ENCODE data around the gene PAGE1. TPM values are rescaled to one million over a fixed set of nuclear protein-coding genes. Genes with fewer than 3 reads are reported as not detected.

Gene PAGE1
- total and polyA plus RNA-seq, 2 donors (not counting 3 experiments of a cell fraction or from before 2014, with no cell fraction given), result not detected

DNA sequence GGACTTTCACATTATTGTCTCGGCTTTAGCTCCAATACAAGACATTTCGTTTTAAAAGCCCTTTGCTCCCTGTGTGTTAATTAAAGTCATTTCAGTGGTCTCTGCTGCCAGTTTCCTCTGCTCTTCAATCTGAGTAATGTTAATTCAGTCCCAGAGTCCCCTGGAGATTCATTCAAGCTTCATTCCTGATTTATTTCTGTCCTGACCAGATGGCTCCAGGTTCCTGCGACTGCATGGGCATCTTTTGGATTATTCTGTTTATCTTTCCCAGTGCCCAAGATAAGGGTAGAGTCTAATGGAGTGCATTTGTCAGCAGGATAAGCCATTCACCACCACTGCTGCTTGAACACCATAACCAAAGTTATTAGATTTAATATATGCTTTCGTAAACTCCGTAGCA, 6.1 kb upstream of the PAGE1 start:
- ChIA-PET POLR2A (no interaction called here), CTCF (no interaction called here)
- no peaks in the 10 kb centered on the region for H3K27me3 ChIP-seq (ENCODE audit: control insufficient read depth in 2 of 2, insufficient read depth in 2 of 2, low read length in 2 of 2)
- no peaks in the 10 kb centered on the region for H3K36me3 ChIP-seq (ENCODE audit: control insufficient read depth in 2 of 2, extremely low read depth in 1 of 2, insufficient read depth in 2 of 2, low read length in 2 of 2)
- H3K27ac ChIP-seq (ENCODE audit: insufficient read depth, low read depth, low read length), result no peak overlapping the region
- H3K4me2 ChIP-seq (ENCODE audit: insufficient read depth, low read length), result no peak overlapping the region
- no TSS peak for BruUV-seq (replicated peaks)
- H2AFZ ChIP-seq (ENCODE audit: low read depth, low read length), result no peak overlapping the region
- H3K9me1 ChIP-seq (replicated peaks; ENCODE audit: control insufficient read depth, extremely low read depth, insufficient read depth, low read length), result no peaks in the 10 kb centered on the region
- H4K20me1 ChIP-seq (replicated peaks; ENCODE audit: control insufficient read depth, extremely low read depth, insufficient read depth, low read length), result no peaks in the 10 kb centered on the region
- dilution Hi-C loops (cut with MboI; ENCODE audit: extremely low pct_ligation_motif_present, low sequenced_read_pairs) (no loop called here), intact Hi-C loops (cut with micrococcal nuclease) (no loop called here)
- H3K4me3 ChIP-seq (replicated peaks in 1 of 3; ENCODE audit: insufficient read depth in 1 of 3, low read depth in 1 of 3, low read length in 3 of 3), result no peak overlapping the region
- FAIRE-seq (no peak), DNase-seq (ENCODE audit: low read depth, low spot score) (no peak)
- TF ChIP-seq MYC (IDR thresholded peaks at IDR 0.05; ENCODE audit: low read depth, low read length) (no peak), EZH2 (IDR thresholded peaks at IDR 0.05; ENCODE audit: borderline replicate concordance, low read depth, low read length, severe bottlenecking) (no peak), POLR2A (IDR thresholded peaks at IDR 0.05; ENCODE audit: low read depth, low read length) (no peak), JUN (IDR thresholded peaks at IDR 0.05; ENCODE audit: borderline replicate concordance, insufficient read depth, insufficient read length, low read depth) (no peak), GATA2 (IDR thresholded peaks at IDR 0.05; ENCODE audit: insufficient read depth, insufficient read length, low read depth, low read length) (no peak), POLR2AphosphoS5 (IDR thresholded peaks at IDR 0.05; ENCODE audit: insufficient read depth, low read depth, low read length) (no peak), FOS (IDR thresholded peaks at IDR 0.05; ENCODE audit: borderline replicate concordance, insufficient read depth, low read length) (no peak)
- TF ChIP-seq, protein P1, sequence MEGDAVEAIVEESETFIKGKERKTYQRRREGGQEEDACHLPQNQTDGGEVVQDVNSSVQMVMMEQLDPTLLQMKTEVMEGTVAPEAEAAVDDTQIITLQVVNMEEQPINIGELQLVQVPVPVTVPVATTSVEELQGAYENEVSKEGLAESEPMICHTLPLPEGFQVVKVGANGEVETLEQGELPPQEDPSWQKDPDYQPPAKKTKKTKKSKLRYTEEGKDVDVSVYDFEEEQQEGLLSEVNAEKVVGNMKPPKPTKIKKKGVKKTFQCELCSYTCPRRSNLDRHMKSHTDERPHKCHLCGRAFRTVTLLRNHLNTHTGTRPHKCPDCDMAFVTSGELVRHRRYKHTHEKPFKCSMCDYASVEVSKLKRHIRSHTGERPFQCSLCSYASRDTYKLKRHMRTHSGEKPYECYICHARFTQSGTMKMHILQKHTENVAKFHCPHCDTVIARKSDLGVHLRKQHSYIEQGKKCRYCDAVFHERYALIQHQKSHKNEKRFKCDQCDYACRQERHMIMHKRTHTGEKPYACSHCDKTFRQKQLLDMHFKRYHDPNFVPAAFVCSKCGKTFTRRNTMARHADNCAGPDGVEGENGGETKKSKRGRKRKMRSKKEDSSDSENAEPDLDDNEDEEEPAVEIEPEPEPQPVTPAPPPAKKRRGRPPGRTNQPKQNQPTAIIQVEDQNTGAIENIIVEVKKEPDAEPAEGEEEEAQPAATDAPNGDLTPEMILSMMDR (IDR thresholded peaks at IDR 0.05; ENCODE audit: extremely low read depth in 1 of 2, insufficient read depth in 1 of 2, low read depth in 1 of 2, low read length in 2 of 2), result no peak
- TF ChIP-seq, protein P2, sequence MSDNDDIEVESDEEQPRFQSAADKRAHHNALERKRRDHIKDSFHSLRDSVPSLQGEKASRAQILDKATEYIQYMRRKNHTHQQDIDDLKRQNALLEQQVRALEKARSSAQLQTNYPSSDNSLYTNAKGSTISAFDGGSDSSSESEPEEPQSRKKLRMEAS (IDR thresholded peaks at IDR 0.05; ENCODE audit: insufficient read depth, insufficient read length), result no peak
- H3K9ac ChIP-seq (replicated peaks; ENCODE audit: extremely low read depth, insufficient read depth, low read length), result no peak overlapping the region
- H3K4me1 ChIP-seq (ENCODE audit: control insufficient read depth, extremely low read depth, insufficient read depth, low read length), result no peaks in the 10 kb centered on the region
- no peaks in the 10 kb centered on the region for H3K79me2 ChIP-seq (ENCODE audit: control insufficient read depth, insufficient read depth, low read length)
- H3K9me3 ChIP-seq (replicated peaks; ENCODE audit: control insufficient read depth, insufficient read depth, low read length), result no peaks in the 10 kb centered on the region
